Neural cell (in vitro differentiated cells): ENCODE measurements around the gene EFCAB6. TPM values are rescaled to one million over a fixed set of nuclear protein-coding genes. Genes with fewer than 3 reads are reported as not detected.

Experiments used
- H2AFZ ChIP-seq: fragments of 200-600, 300-800 bp; sonication (generic), shearing (Covaris generic); 2 replicates; pipeline ENCODE4 v1.6.0; 2014; ENCODE audit warnings: low read depth, mild to moderate bottlenecking, antibody characterized with exemption, low read length, moderate library complexity
- H3F3A ChIP-seq: fragments of 200-600 bp; shearing (Covaris generic); 2 replicates; pipeline ENCODE4 v1.6.1; 2016; ENCODE audit warnings: mild to moderate bottlenecking, moderate library complexity, mixed read lengths, antibody characterized with exemption, low read length; ENCODE audit not compliant: insufficient read depth, poor library complexity, severe bottlenecking
- H3K27ac ChIP-seq: fragments of 200-600, 300-800 bp; sonication (generic), shearing (Covaris generic); 2 replicates; pipeline ENCODE4 v1.5.1; 2014; ENCODE audit warnings: mild to moderate bottlenecking, low read length, moderate library complexity
- H3K27me3 ChIP-seq: fragments of 300-800, 200-600 bp; sonication (generic), shearing (Covaris generic); 2 replicates; pipeline ENCODE4 v1.6.0; 2014; ENCODE audit warnings: mild to moderate bottlenecking, low read depth, low read length, moderate library complexity; ENCODE audit not compliant: insufficient read depth
- H3K36me3 ChIP-seq: fragments of 300-800, 200-600 bp; sonication (generic), shearing (Covaris generic); 2 replicates; pipeline ENCODE4 v1.5.1; 2014; ENCODE audit warnings: mild to moderate bottlenecking, antibody characterized with exemption, low read length, moderate library complexity; ENCODE audit not compliant: insufficient read depth
- H3K4me2 ChIP-seq: fragments of 300-800, 200-600 bp; sonication (generic), shearing (Covaris generic); 2 replicates; pipeline ENCODE4 v1.6.0; 2014; ENCODE audit warnings: mild to moderate bottlenecking, low read length
- H3K4me3 ChIP-seq: fragments of 300-800, 200-600 bp; sonication (generic), shearing (Covaris generic); 2 replicates; pipeline ENCODE4 v1.5.1; 2014; ENCODE audit warnings: mild to moderate bottlenecking, low read length, moderate library complexity
- H3K79me2 ChIP-seq: fragments of 200-600 bp; shearing (Covaris generic); replicated peaks from 2 replicates; pipeline ENCODE4 v1.6.0; 2014; ENCODE audit warnings: mild to moderate bottlenecking, low read length, moderate library complexity; ENCODE audit not compliant: insufficient read depth
- H3K9ac ChIP-seq: fragments of 300-800, 200-600 bp; sonication (generic), shearing (Covaris generic); 2 replicates; pipeline ENCODE4 v1.6.1; 2016; ENCODE audit warnings: mild to moderate bottlenecking, low read length, mixed read lengths
- H3K9me2 ChIP-seq: fragments of 200-600 bp; shearing (Covaris generic); 2 replicates; pipeline ENCODE4 v1.6.1; 2016; ENCODE audit warnings: mild to moderate bottlenecking, low read length, mixed read lengths; ENCODE audit not compliant: insufficient read depth
- H3K9me3 ChIP-seq: fragments of 200-600, 300-800 bp; sonication (generic), shearing (Covaris generic); 2 replicates; pipeline ENCODE4 v1.6.1; 2016; ENCODE audit warnings: mild to moderate bottlenecking, mixed run types, low read length, moderate library complexity, mixed read lengths
- H4K20me1 ChIP-seq: fragments of 200-600 bp; shearing (Covaris generic); 2 replicates; pipeline ENCODE4 v1.6.1; 2016; ENCODE audit warnings: mild to moderate bottlenecking, mixed run types; ENCODE audit not compliant: insufficient read depth
- EP300 ChIP-seq: fragments of 450-650 bp; conservative IDR thresholded peaks from 2 replicates; pipeline ENCODE4 v1.6.1; 2014; ENCODE audit warnings: antibody characterized with exemption, mild to moderate bottlenecking, moderate library complexity; ENCODE audit not compliant: poor library complexity, severe bottlenecking
- EZH2 ChIP-seq: fragments of 200-600, 300-800 bp; shearing (Covaris generic), sonication (generic); IDR thresholded peaks from 2 replicates; pipeline ENCODE4 v1.6.1; 2014; ENCODE audit warnings: antibody characterized with exemption, low read length, borderline replicate concordance, mild to moderate bottlenecking; ENCODE audit not compliant: insufficient read depth, poor library complexity, severe bottlenecking
- MXI1 ChIP-seq: fragments of 450-650 bp; conservative IDR thresholded peaks from 2 replicates; pipeline ENCODE4 v1.6.1; 2014; ENCODE audit warnings: antibody characterized with exemption, mild to moderate bottlenecking; ENCODE audit not compliant: poor library complexity, severe bottlenecking
- POLR2AphosphoS5 ChIP-seq: IDR thresholded peaks from 2 replicates; pipeline ENCODE4 v1.6.1; 2012
- RAD21 ChIP-seq: fragments of 450-650 bp; conservative IDR thresholded peaks from 2 replicates; pipeline ENCODE4 v1.6.1; 2014; ENCODE audit warnings: antibody characterized with exemption, mild to moderate bottlenecking, moderate library complexity
- SMC3 ChIP-seq: fragments of 450-650 bp; conservative IDR thresholded peaks from 2 replicates; pipeline ENCODE4 v1.6.1; 2014; ENCODE audit warnings: antibody characterized with exemption, mild to moderate bottlenecking, moderate library complexity; ENCODE audit not compliant: poor library complexity
- TAF1 ChIP-seq: IDR thresholded peaks from 2 replicates; pipeline ENCODE4 v1.6.1; 2012; ENCODE audit warnings: low read depth
- polyA plus RNA-seq: library from polyadenylated mRNA; depleted of rRNA; stranded (reverse); fragments of >200 nt; gene quantifications from 2 replicates; pipeline ENCODE4 v1.2.3, GENCODE V29; 2014
- TF ChIP-seq, protein P1 (sequence below): IDR thresholded peaks from 2 replicates; pipeline ENCODE4 v1.6.1; 2012; ENCODE audit warnings: borderline replicate concordance
- TF ChIP-seq, protein P2 (sequence below): fragments of 450-650 bp; IDR thresholded peaks from 2 replicates; pipeline ENCODE4 v1.5.1; 2014; ENCODE audit warnings: antibody characterized with exemption, mild to moderate bottlenecking, moderate library complexity; ENCODE audit not compliant: poor library complexity, severe bottlenecking

The EFCAB6 gene
- polyA plus RNA-seq, 1 donor from 2014 or later = 1.4 TPM

DNA sequence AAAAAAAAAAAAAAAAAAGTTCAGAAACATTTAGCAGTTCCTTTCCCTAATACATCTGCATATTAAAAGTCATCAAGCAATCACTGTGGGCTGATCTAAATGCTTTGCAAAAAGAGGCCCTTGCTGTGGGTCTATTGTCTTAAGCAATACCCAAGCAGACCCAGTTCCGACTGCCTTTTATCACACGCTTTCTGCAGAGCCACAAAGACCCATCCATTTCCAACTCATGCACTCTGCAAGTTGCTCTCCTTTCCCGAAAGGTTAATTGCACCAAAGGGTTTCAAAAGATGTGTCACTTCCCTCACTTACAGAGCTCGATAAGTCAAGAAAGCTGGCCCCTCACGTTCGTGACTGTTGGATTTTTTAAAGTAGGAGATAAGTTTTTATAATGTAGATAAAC lies 261.4 kb downstream of the EFCAB6 start:
- Histone ChIP-seq H3K27ac (no peak overlapping the region), H3K27me3 (no peaks in the 10 kb centered on the region), H3K36me3 (no peaks in the 10 kb centered on the region), H3K9me2 (no peaks in the 10 kb centered on the region), H3K4me3 (no peak overlapping the region), H3F3A (no peaks in the 10 kb centered on the region), H4K20me1 (no peaks in the 10 kb centered on the region), H3K4me2 (no peak overlapping the region), H3K9me3 (no peaks in the 10 kb centered on the region), H3K9ac (no peak overlapping the region), H3K79me2 (no peaks in the 10 kb centered on the region), H2AFZ (no peak overlapping the region)
- TF ChIP-seq TAF1 (no peak), EP300 (no peak), SMC3 (no peak), POLR2AphosphoS5 (no peak), EZH2 (no peak), MXI1 (no peak), RAD21 (no peak)
- TF ChIP-seq, protein P1, sequence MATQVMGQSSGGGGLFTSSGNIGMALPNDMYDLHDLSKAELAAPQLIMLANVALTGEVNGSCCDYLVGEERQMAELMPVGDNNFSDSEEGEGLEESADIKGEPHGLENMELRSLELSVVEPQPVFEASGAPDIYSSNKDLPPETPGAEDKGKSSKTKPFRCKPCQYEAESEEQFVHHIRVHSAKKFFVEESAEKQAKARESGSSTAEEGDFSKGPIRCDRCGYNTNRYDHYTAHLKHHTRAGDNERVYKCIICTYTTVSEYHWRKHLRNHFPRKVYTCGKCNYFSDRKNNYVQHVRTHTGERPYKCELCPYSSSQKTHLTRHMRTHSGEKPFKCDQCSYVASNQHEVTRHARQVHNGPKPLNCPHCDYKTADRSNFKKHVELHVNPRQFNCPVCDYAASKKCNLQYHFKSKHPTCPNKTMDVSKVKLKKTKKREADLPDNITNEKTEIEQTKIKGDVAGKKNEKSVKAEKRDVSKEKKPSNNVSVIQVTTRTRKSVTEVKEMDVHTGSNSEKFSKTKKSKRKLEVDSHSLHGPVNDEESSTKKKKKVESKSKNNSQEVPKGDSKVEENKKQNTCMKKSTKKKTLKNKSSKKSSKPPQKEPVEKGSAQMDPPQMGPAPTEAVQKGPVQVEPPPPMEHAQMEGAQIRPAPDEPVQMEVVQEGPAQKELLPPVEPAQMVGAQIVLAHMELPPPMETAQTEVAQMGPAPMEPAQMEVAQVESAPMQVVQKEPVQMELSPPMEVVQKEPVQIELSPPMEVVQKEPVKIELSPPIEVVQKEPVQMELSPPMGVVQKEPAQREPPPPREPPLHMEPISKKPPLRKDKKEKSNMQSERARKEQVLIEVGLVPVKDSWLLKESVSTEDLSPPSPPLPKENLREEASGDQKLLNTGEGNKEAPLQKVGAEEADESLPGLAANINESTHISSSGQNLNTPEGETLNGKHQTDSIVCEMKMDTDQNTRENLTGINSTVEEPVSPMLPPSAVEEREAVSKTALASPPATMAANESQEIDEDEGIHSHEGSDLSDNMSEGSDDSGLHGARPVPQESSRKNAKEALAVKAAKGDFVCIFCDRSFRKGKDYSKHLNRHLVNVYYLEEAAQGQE = no peak
- TF ChIP-seq, protein P2, sequence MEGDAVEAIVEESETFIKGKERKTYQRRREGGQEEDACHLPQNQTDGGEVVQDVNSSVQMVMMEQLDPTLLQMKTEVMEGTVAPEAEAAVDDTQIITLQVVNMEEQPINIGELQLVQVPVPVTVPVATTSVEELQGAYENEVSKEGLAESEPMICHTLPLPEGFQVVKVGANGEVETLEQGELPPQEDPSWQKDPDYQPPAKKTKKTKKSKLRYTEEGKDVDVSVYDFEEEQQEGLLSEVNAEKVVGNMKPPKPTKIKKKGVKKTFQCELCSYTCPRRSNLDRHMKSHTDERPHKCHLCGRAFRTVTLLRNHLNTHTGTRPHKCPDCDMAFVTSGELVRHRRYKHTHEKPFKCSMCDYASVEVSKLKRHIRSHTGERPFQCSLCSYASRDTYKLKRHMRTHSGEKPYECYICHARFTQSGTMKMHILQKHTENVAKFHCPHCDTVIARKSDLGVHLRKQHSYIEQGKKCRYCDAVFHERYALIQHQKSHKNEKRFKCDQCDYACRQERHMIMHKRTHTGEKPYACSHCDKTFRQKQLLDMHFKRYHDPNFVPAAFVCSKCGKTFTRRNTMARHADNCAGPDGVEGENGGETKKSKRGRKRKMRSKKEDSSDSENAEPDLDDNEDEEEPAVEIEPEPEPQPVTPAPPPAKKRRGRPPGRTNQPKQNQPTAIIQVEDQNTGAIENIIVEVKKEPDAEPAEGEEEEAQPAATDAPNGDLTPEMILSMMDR = no peak

DNA sequence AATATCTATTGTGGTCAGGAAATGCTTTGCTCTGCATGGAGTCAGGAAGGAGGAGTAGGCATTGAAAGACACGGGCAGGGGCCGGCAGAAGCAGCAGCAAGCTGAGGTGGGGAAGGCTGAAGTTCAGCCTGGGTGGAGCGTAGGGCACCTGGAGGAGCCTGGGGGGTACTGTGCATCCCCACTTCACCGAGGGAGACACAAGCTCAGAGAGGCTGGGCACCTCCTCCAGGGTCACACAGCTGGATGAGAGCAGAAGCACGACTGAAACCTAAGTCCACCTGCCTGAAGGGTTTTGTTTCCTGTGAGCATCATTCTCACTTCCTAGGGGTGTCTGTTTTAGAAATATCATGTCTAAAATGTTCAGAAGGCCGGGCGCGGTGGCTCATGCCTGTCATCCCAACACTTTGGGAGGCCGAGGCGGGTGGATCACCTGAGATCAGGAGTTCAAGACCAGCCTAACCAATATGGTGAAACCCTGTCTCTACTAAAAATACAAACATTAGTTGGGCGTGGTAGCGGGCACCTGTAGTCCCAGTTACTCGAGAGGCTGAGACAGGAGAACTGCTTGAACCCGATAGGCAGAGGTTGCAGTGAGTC lies 262.0 kb downstream of the EFCAB6 start:
- H3K9me2 ChIP-seq = no peaks in the 10 kb centered on the region
- no peaks in the 10 kb centered on the region for H3K79me2 ChIP-seq
- no peak overlapping the region for H3K4me2 ChIP-seq

More for the DNA sequence above, 262.0 kb downstream of the EFCAB6 start:
- Histone ChIP-seq H2AFZ (no peak overlapping the region), H3K27ac (no peak overlapping the region), H3K9ac (no peak overlapping the region), H3K4me3 (no peak overlapping the region), H3K27me3 (no peaks in the 10 kb centered on the region), H3F3A (no peaks in the 10 kb centered on the region), H3K9me3 (no peaks in the 10 kb centered on the region), H3K36me3 (no peaks in the 10 kb centered on the region), H4K20me1 (no peaks in the 10 kb centered on the region)
- no peak for TF ChIP-seq RAD21
- TF ChIP-seq MXI1 = no peak
- TF ChIP-seq TAF1 = no peak
- TF ChIP-seq, protein P2 = no peak
- TF ChIP-seq EZH2 = no peak
- no peak for TF ChIP-seq SMC3
- TF ChIP-seq, protein P1 = no peak
- no peak for TF ChIP-seq EP300
- no peak for TF ChIP-seq POLR2AphosphoS5
